NCI-H2171 (cell line): ENCODE measurements around the gene CLCA4.
"Not testable (repeated sequence)": the region's sequence is repeated elsewhere in the genome, so short reads cannot be mapped to it uniquely, and the experiment has no call there.

ENCODE experiments used
- DNase-seq: peaks from one replicate; lab custom pipeline; 2025; lab: John Stamatoyannopoulos, UW

CLCA4 gene

GRCh38 chr1:86546787-86547221, at the start of gene CLCA4:
CLCA4 (plus strand) TSS chr1:86547078; CDS start chr1:86547120, 42 bp downstream.
- DNase-seq: no peak

- DNase-seq: no peak
Observed at GRCh38 chr1:86498281-86498680, 48.6 kb upstream of the CLCA4 start.

- DNase-seq: peak; percentile 70
Observed at GRCh38 chr1:86499987-86500593, 46.8 kb upstream of the CLCA4 start.

GRCh38 chr1:86500714-86501113, 46.2 kb upstream of the CLCA4 start:
- no peak for DNase-seq

GRCh38 chr1:86502125-86502646, 44.7 kb upstream of the CLCA4 start:
- not testable (repeated sequence) for DNase-seq

GRCh38 chr1:86502721-86503405, 44.0 kb upstream of the CLCA4 start:
- DNase-seq: peak; percentile 29

- peak; percentile 18 for DNase-seq
Observed at GRCh38 chr1:86503406-86504136, 43.3 kb upstream of the CLCA4 start.

GRCh38 chr1:86504137-86504479, 42.8 kb upstream of the CLCA4 start:
- no peak for DNase-seq

- DNase-seq: no peak
Observed at GRCh38 chr1:86504895-86505563, 41.8 kb upstream of the CLCA4 start.

- DNase-seq: no peak
Observed at GRCh38 chr1:86505564-86505902, 41.3 kb upstream of the CLCA4 start.

- no peak for DNase-seq
Observed at GRCh38 chr1:86507935-86508582, 38.8 kb upstream of the CLCA4 start.

GRCh38 chr1:86508583-86508969, 38.3 kb upstream of the CLCA4 start:
- DNase-seq: no peak

- DNase-seq: no peak
Observed at GRCh38 chr1:86515597-86515996, 31.3 kb upstream of the CLCA4 start.

- DNase-seq: no peak
Observed at GRCh38 chr1:86516335-86516734, 30.5 kb upstream of the CLCA4 start.

GRCh38 chr1:86517336-86517735, 29.5 kb upstream of the CLCA4 start:
- DNase-seq: no peak

GRCh38 chr1:86520789-86521521, 25.9 kb upstream of the CLCA4 start:
- DNase-seq: no peak

GRCh38 chr1:86521522-86521891, 25.4 kb upstream of the CLCA4 start:
- DNase-seq: no peak

GRCh38 chr1:86522240-86522639, 24.6 kb upstream of the CLCA4 start:
- DNase-seq: no peak

- no peak for DNase-seq
Observed at GRCh38 chr1:86523670-86524354, 23.1 kb upstream of the CLCA4 start.

GRCh38 chr1:86527306-86527705, 19.6 kb upstream of the CLCA4 start:
- no peak for DNase-seq
